ENCODE results near the gene ZNF775. TPM values are rescaled to one million over a fixed set of nuclear protein-coding genes. Genes with fewer than 3 reads are reported as not detected.
A peak's percentile ranks its signal among the peaks of the same experiment; 100 is the strongest.

The ZNF775 gene
- total and polyA plus RNA-seq, 2 of the 13 experiments (the other 11 are each of a cell fraction or from before 2014, with no cell fraction given) = 3.1 to 3.2 TPM

GRCh38 chr7:150388709-150389531 is 9.8 kb downstream of the ZNF775 start (continued):
- TF ChIP-seq ATF6 (CRISPR knock-in tag; conservative IDR thresholded peaks at IDR 0.05) (peak; percentile 71; the same call in 1 of the 2 replicates), GLMP (CRISPR knock-in tag; IDR thresholded peaks at IDR 0.05; ENCODE audit: borderline replicate concordance) (no peak), NR2F1 (CRISPR knock-in tag; IDR thresholded peaks at IDR 0.05) (peak; percentile 87), MIER2 (CRISPR knock-in tag; IDR thresholded peaks at IDR 0.05) (peak; percentile 84), HNF1A (IDR thresholded peaks at IDR 0.05; ENCODE audit: low read depth) (no peak), HNF1A (CRISPR knock-in tag; IDR thresholded peaks at IDR 0.05; ENCODE audit: borderline replicate concordance) (peak; percentile 62; the same call in 1 of the 2 replicates), E2F1 (CRISPR knock-in tag; IDR thresholded peaks at IDR 0.05) (peak; percentile 53; the same call in 1 of the 2 replicates), HOXA7 (CRISPR knock-in tag; IDR thresholded peaks at IDR 0.05) (no peak), ZNF251 (CRISPR knock-in tag; IDR thresholded peaks at IDR 0.05) (no peak), PHF20 (CRISPR knock-in tag; IDR thresholded peaks at IDR 0.05) (0 out of 2 replicates have a peak, but pooled peaks have one; percentile 39), ZGPAT (CRISPR knock-in tag; IDR thresholded peaks at IDR 0.05) (peak; percentile 99), ZNF773 (CRISPR knock-in tag; IDR thresholded peaks at IDR 0.05; ENCODE audit: borderline replicate concordance) (no peak), ZNF549 (CRISPR knock-in tag; IDR thresholded peaks at IDR 0.05) (no peak), TCF7 (IDR thresholded peaks at IDR 0.05; ENCODE audit: low read depth) (peak; percentile 33; the same call in 1 of the 2 replicates), CREBL2 (CRISPR knock-in tag; IDR thresholded peaks at IDR 0.05; ENCODE audit: borderline replicate concordance) (no peak), NFYC (CRISPR knock-in tag; IDR thresholded peaks at IDR 0.05) (peak; percentile 64; the same call in 1 of the 2 replicates), FOXK2 (IDR thresholded peaks at IDR 0.05) (peak; percentile 42; the same call in 1 of the 2 replicates), ZNF607 (CRISPR knock-in tag; IDR thresholded peaks at IDR 0.05; ENCODE audit: borderline replicate concordance) (peak; percentile 90), NCOA5 (CRISPR knock-in tag; IDR thresholded peaks at IDR 0.05) (no peak)
